Measurements from ENCODE around the gene GLIS1. TPM values are rescaled to one million over a fixed set of nuclear protein-coding genes. Genes with fewer than 3 reads are reported as not detected.

GLIS1 gene
- total RNA-seq, 1 experiment from 2014 or later: 0.39 TPM

DNA sequence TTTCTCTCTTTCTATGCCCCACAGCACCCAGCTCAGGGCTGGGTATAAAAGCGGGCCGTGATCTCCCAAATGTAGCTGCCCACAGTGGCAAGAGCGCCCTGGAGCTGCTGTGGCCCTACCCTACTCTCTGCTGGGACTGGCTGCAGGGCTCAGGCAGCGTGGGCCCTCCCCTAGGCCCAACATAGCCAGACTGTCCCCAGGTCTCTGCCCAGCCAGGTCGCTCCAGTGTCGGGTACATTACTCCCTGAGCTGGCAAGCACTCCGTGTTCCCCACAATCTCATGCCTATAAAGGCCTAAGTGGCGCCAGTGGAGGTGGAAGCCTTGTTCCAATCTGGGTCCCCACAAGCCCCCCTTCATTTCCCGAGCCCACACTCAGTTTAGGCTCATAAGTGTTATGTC, 66.2 kb downstream of the GLIS1 start:
- Histone ChIP-seq H3K9me3 (ENCODE audit: control insufficient read depth in 1 of 2, insufficient read depth in 1 of 2, low read depth in 1 of 2, low read length in 2 of 2) (no peaks in the 10 kb centered on the region), H3K27ac (ENCODE audit: low read depth, low read length) (no peak overlapping the region), H3K36me3 (ENCODE audit: control insufficient read depth in 1 of 2, insufficient read depth in 2 of 2, low read length in 2 of 2) (no peaks in the 10 kb centered on the region), H4K20me1 (ENCODE audit: insufficient read depth) (no peaks in the 10 kb centered on the region), H3K4me1 (ENCODE audit: control insufficient read depth in 1 of 2, insufficient read depth in 2 of 2, low read length in 2 of 2) (no peaks in the 10 kb centered on the region), H3K27me3 (ENCODE audit: insufficient read depth, low read length) (0 out of 2 replicates have a peak, but pooled peaks cover 3% of the 10 kb centered on the region), H3K9me2 (ENCODE audit: insufficient read depth) (no peaks in the 10 kb centered on the region), H2AFZ (ENCODE audit: low read depth, low read length, poor library complexity, severe bottlenecking) (no peak overlapping the region), H3K4me3 (replicated peaks in 1 of 2; ENCODE audit: low read depth in 1 of 2, low read length in 2 of 2) (no peak overlapping the region), H3K4me2 (ENCODE audit: low read length) (no peak overlapping the region), H3K79me2 (ENCODE audit: insufficient read depth, low read length) (no peaks in the 10 kb centered on the region), H3K9ac (ENCODE audit: low read length) (no peak overlapping the region)
- ChIA-PET CTCF (no interaction called here), RAD21 (ENCODE audit: low non-redundant PET in 1 of 2, low total read pairs in 2 of 2, uncharacterized antibody in 2 of 2, unreplicated experiment in 2 of 2) (no interaction called here), POLR2A (no interaction called here)
- BruUV-seq (replicated peaks): no TSS peak
- DNase-seq (ENCODE audit: low read depth, low spot score) (no peak), ATAC-seq (no peak)
- intact Hi-C loops (cut with micrococcal nuclease): no loop called here
- TF ChIP-seq SP1 (IDR thresholded peaks at IDR 0.05; ENCODE audit: low read depth) (no peak), CBX3 (IDR thresholded peaks at IDR 0.05; ENCODE audit: low read depth) (no peak), EZH2phosphoT487 (IDR thresholded peaks at IDR 0.05; ENCODE audit: borderline replicate concordance) (no peak), ELF1 (IDR thresholded peaks at IDR 0.05; ENCODE audit: borderline replicate concordance, low read depth) (no peak), RAD21 (IDR thresholded peaks at IDR 0.05; ENCODE audit: low read depth) (no peak), REST (IDR thresholded peaks at IDR 0.05; ENCODE audit: low read depth) (no peak), ZFX (IDR thresholded peaks at IDR 0.05) (no peak), POLR2A (IDR thresholded peaks at IDR 0.05; ENCODE audit: borderline replicate concordance, extremely low read depth, insufficient read depth, insufficient read length) (no peak), FOSL1 (IDR thresholded peaks at IDR 0.05; ENCODE audit: low read depth) (no peak), SIN3A (IDR thresholded peaks at IDR 0.05; ENCODE audit: low read depth) (no peak), TCF7L2 (IDR thresholded peaks at IDR 0.05; ENCODE audit: borderline replicate concordance, extremely low read depth, insufficient read depth, insufficient read length) (no peak), SRF (IDR thresholded peaks at IDR 0.05; ENCODE audit: low read depth) (no peak), POLR2AphosphoS5 (IDR thresholded peaks at IDR 0.05; ENCODE audit: low read depth, low read length) (no peak), JUND (IDR thresholded peaks at IDR 0.05) (no peak)
- TF ChIP-seq, protein P1, sequence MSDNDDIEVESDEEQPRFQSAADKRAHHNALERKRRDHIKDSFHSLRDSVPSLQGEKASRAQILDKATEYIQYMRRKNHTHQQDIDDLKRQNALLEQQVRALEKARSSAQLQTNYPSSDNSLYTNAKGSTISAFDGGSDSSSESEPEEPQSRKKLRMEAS (IDR thresholded peaks at IDR 0.05): no peak
- TF ChIP-seq, protein P2, sequence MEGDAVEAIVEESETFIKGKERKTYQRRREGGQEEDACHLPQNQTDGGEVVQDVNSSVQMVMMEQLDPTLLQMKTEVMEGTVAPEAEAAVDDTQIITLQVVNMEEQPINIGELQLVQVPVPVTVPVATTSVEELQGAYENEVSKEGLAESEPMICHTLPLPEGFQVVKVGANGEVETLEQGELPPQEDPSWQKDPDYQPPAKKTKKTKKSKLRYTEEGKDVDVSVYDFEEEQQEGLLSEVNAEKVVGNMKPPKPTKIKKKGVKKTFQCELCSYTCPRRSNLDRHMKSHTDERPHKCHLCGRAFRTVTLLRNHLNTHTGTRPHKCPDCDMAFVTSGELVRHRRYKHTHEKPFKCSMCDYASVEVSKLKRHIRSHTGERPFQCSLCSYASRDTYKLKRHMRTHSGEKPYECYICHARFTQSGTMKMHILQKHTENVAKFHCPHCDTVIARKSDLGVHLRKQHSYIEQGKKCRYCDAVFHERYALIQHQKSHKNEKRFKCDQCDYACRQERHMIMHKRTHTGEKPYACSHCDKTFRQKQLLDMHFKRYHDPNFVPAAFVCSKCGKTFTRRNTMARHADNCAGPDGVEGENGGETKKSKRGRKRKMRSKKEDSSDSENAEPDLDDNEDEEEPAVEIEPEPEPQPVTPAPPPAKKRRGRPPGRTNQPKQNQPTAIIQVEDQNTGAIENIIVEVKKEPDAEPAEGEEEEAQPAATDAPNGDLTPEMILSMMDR (IDR thresholded peaks at IDR 0.05 in 2 of 3, conservative IDR thresholded peaks at IDR 0.05 in 1 of 3; ENCODE audit: borderline replicate concordance in 1 of 3, insufficient read depth in 1 of 3, low read depth in 2 of 3, low read length in 2 of 3): no peak
